Measurements from ENCODE around the gene AHDC1. TPM values are rescaled to one million over a fixed set of nuclear protein-coding genes. Genes with fewer than 3 reads are reported as not detected.

The AHDC1 gene
- polyA plus RNA-seq, 1 donor from 2014 or later: 5.3 TPM

DNA sequence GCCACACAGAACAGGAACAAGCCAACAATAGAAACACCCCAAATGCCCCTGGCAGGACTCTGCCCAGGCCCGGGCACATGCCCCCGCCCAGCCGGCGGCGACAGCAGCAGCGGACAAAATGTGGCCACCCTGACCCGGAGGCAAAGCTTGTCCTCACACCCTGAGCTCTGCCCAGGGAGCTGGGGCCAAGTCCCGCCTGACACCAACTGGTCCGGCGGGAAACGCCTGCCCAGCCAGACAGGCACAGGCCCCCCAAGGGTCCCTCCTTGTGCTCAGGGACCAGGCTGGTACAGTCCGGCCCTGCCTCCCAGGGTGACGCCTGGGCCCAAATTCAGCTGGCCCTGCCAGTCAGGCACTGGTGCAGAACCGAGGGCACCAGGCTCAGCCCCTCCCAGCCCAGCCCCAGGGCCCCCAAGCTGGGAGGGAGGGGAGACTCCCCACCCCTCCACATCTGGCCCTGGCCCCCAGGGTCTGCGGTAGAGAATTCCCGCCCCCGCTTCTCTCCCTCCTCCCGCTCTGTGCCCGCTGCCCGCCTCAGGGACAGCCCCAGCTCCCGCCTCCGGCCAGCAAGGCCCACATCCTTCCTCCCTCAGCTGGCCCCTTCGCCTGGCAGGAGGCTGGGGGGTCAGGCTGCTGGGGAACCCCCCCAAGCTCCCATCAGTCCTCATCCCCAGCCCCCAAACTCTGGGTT lies 2.0 kb downstream of the AHDC1 start:
- H3K36me3 ChIP-seq (ENCODE audit: insufficient read depth, low read length): no peaks in the 10 kb centered on the region
- H3K4me3 ChIP-seq (ENCODE audit: low read length): peak overlapping the region; percentile 97
- peak overlapping the region; percentile 91 for H3K4me2 ChIP-seq (ENCODE audit: low read length)
- H3K79me2 ChIP-seq (replicated peaks; ENCODE audit: insufficient read depth, low read length): peaks cover 71% of the 10 kb centered on the region
- no peak overlapping the region for H2AFZ ChIP-seq (ENCODE audit: low read depth, low read length)
- H3K9ac ChIP-seq (ENCODE audit: low read length): peak overlapping the region; percentile 96
- no peaks in the 10 kb centered on the region for H3K9me2 ChIP-seq (ENCODE audit: insufficient read depth, low read length)
- TF ChIP-seq POLR2AphosphoS5 (IDR thresholded peaks at IDR 0.05) (no peak), EZH2 (IDR thresholded peaks at IDR 0.05; ENCODE audit: borderline replicate concordance, insufficient read depth, low read length, poor library complexity, severe bottlenecking) (no peak), TAF1 (IDR thresholded peaks at IDR 0.05; ENCODE audit: low read depth) (no peak), RAD21 (conservative IDR thresholded peaks at IDR 0.05) (no peak), MXI1 (conservative IDR thresholded peaks at IDR 0.05; ENCODE audit: poor library complexity, severe bottlenecking) (no peak), EP300 (conservative IDR thresholded peaks at IDR 0.05; ENCODE audit: poor library complexity, severe bottlenecking) (no peak), SMC3 (conservative IDR thresholded peaks at IDR 0.05; ENCODE audit: poor library complexity) (no peak)
- TF ChIP-seq, protein P1, sequence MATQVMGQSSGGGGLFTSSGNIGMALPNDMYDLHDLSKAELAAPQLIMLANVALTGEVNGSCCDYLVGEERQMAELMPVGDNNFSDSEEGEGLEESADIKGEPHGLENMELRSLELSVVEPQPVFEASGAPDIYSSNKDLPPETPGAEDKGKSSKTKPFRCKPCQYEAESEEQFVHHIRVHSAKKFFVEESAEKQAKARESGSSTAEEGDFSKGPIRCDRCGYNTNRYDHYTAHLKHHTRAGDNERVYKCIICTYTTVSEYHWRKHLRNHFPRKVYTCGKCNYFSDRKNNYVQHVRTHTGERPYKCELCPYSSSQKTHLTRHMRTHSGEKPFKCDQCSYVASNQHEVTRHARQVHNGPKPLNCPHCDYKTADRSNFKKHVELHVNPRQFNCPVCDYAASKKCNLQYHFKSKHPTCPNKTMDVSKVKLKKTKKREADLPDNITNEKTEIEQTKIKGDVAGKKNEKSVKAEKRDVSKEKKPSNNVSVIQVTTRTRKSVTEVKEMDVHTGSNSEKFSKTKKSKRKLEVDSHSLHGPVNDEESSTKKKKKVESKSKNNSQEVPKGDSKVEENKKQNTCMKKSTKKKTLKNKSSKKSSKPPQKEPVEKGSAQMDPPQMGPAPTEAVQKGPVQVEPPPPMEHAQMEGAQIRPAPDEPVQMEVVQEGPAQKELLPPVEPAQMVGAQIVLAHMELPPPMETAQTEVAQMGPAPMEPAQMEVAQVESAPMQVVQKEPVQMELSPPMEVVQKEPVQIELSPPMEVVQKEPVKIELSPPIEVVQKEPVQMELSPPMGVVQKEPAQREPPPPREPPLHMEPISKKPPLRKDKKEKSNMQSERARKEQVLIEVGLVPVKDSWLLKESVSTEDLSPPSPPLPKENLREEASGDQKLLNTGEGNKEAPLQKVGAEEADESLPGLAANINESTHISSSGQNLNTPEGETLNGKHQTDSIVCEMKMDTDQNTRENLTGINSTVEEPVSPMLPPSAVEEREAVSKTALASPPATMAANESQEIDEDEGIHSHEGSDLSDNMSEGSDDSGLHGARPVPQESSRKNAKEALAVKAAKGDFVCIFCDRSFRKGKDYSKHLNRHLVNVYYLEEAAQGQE (IDR thresholded peaks at IDR 0.05; ENCODE audit: borderline replicate concordance): no peak
- TF ChIP-seq, protein P2, sequence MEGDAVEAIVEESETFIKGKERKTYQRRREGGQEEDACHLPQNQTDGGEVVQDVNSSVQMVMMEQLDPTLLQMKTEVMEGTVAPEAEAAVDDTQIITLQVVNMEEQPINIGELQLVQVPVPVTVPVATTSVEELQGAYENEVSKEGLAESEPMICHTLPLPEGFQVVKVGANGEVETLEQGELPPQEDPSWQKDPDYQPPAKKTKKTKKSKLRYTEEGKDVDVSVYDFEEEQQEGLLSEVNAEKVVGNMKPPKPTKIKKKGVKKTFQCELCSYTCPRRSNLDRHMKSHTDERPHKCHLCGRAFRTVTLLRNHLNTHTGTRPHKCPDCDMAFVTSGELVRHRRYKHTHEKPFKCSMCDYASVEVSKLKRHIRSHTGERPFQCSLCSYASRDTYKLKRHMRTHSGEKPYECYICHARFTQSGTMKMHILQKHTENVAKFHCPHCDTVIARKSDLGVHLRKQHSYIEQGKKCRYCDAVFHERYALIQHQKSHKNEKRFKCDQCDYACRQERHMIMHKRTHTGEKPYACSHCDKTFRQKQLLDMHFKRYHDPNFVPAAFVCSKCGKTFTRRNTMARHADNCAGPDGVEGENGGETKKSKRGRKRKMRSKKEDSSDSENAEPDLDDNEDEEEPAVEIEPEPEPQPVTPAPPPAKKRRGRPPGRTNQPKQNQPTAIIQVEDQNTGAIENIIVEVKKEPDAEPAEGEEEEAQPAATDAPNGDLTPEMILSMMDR (IDR thresholded peaks at IDR 0.05; ENCODE audit: poor library complexity, severe bottlenecking): no peak
- H3F3A ChIP-seq (ENCODE audit: insufficient read depth, low read length, poor library complexity, severe bottlenecking): no peaks in the 10 kb centered on the region
- no peaks in the 10 kb centered on the region for H3K27me3 ChIP-seq (ENCODE audit: insufficient read depth, low read depth, low read length)
- peak overlapping the region; percentile 78 for H3K27ac ChIP-seq (ENCODE audit: low read length)
- no peaks in the 10 kb centered on the region for H3K9me3 ChIP-seq (ENCODE audit: low read length)
- H4K20me1 ChIP-seq (ENCODE audit: insufficient read depth): peaks cover 57% of the 10 kb centered on the region

DNA sequence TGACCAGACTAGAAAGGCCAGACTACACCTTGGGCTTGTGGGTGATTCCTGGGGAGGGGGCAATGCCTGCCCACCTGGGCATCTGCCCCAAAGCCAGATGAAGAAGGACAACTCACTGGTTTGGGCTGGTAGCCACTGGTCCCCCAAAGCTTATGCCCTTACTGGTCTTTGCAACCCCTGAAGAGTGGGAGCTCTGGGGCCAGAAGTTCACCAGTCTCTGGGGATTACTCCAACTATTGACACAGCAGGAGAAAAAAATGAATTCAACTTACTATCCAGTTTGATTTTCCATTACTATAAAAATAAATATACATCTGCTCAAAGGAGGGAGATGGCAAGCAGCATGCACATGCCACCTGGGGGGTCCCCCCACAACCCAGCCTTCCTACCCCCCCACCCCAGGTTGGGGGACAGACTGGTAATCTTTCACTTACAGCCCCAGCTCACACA lies 2.6 kb downstream of the AHDC1 start:
- Histone ChIP-seq H3K27me3 (ENCODE audit: insufficient read depth, low read depth, low read length) (no peaks in the 10 kb centered on the region), H3K4me3 (ENCODE audit: low read length) (peak overlapping the region; percentile 97), H3K9me3 (ENCODE audit: low read length) (no peaks in the 10 kb centered on the region), H3K9ac (ENCODE audit: low read length) (peak overlapping the region; percentile 96), H3K79me2 (replicated peaks; ENCODE audit: insufficient read depth, low read length) (peaks cover 76% of the 10 kb centered on the region), H4K20me1 (ENCODE audit: insufficient read depth) (peaks cover 63% of the 10 kb centered on the region), H3K9me2 (ENCODE audit: insufficient read depth, low read length) (no peaks in the 10 kb centered on the region), H3K27ac (ENCODE audit: low read length) (peak overlapping the region; percentile 78), H3F3A (ENCODE audit: insufficient read depth, low read length, poor library complexity, severe bottlenecking) (no peaks in the 10 kb centered on the region), H2AFZ (ENCODE audit: low read depth, low read length) (no peak overlapping the region), H3K36me3 (ENCODE audit: insufficient read depth, low read length) (no peaks in the 10 kb centered on the region), H3K4me2 (ENCODE audit: low read length) (peak overlapping the region; percentile 91)
- TF ChIP-seq SMC3 (conservative IDR thresholded peaks at IDR 0.05; ENCODE audit: poor library complexity) (no peak), MXI1 (conservative IDR thresholded peaks at IDR 0.05; ENCODE audit: poor library complexity, severe bottlenecking) (no peak), EP300 (conservative IDR thresholded peaks at IDR 0.05; ENCODE audit: poor library complexity, severe bottlenecking) (no peak)

Data from neural cell (in vitro differentiated cells).